Stimulated activated CD8-positive, alpha-beta memory T cell treated with anti-CD3 and anti-CD28 coated beads, Interleukin-12 subunit alpha, Interleukin-12 subunit beta, amount 100 ng/mL, for 1 hour (primary cell): Measurements from ENCODE around the gene IL11.
A peak's percentile ranks its signal among the peaks of the same experiment; 100 is the strongest.
"Not testable (repeated sequence)": the region's sequence is repeated elsewhere in the genome, so short reads cannot be mapped to it uniquely, and the experiment has no call there.

Experiments used
- DNase-seq: peaks from one replicate; pipeline ENCODE4 v3.0.0-alpha.2; 2020; ENCODE audit warnings: low read depth

IL11 gene

DNA sequence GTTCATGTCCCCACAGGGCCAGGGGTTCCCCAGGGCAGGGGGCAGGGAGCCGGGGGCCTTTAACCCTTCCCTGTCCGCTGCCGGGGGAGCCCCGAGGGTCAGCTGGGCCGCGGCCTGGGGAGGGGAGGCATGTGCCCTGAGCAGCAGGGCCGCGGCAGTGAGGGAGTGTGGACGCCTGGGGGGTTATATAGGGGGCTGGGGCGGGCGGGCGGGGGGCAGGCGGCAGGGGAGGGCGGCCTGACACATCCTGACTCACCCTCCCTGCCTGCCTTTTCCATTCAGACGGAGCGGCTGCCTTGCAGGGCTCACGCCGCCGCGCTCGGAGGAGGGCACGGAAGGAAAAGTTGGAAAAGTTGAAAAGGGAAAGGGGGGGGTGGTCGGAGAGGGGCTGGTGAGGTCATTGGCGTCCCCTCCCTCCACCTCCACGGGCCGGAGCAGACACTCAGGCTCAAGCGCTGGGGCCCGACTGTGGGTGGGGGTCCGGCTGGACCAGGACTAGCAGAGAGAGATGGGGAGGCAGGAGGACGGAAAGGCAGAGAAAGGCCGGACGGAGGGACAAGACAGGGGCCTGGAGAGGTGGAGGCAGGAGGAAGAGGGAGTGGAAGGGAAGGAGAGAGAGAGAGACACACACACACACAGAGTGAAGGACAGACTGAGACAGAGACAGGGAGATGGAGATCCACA, at the start of gene IL11:
Gene IL11, minus strand, starts transcription at position 159 of the 684 bp plus-strand sequence. Its CDS starts 153 bp downstream, at position 6.
- no peak for DNase-seq

GRCh38 chr19:55419624-55420236, 49.5 kb upstream of the IL11 start:
- DNase-seq, result no peak

GRCh38 chr19:55419103-55419502, 48.8 kb upstream of the IL11 start:
- no peak for DNase-seq

- peak; percentile 24 for DNase-seq
Measured at GRCh38 chr19:55418185-55418584, 47.9 kb upstream of the IL11 start.

DNA sequence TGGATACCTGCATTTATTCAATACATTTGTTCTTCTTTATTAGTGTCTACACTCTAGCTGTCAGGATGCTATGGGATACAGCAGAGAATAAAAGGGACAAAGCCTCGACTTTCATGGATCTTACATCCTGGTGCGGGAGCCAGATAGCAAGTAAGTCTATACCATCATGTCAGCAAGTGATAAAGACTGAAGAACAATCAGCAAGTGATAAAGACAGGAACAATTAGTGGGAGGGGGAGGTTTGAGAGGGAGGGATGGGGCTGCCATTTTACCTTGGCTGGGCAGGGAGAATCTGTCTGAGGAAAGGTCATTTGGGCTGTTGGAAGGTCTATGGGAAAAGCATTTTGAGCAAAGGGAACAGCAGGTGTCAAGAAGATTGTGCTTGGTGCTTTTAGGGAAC, 39.9 kb upstream of the IL11 start:
- no peak for DNase-seq

DNA sequence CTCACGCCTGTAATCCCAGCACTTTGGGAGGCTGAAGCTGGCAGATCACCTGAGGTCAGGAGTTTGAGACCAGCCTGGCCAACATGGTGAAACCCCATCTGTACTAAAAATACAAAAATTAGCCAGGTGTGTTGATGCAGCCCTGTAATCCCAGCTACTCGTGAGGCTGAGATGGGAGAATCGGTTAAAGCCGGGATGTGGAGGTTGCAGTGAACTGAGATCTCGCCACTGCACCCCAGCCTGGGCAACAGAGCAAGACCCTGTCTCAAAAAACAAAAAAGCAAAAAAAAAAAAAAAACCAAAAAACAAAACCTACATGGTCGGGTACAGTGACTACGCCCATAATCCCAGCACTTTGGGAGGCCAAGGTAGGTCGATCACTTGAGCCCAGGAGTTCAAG, 38.9 kb upstream of the IL11 start:
- not testable (repeated sequence) for DNase-seq

DNA sequence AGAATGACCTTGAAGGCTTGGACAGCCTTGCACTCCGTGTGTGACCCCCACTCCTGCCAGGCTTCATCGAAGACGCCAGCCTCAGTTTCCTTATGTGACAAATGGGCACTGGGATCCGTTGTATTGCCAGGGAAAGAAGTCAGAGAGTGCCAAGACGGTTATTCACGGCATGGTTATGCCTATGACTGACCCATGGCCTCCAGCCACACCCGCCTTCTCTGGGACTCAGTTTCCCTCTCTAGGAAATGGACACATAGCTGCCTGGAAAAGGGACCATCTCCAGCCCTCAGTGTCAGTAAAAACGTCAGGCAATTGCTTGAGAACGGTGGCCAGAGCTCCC, 38.2 kb upstream of the IL11 start:
- DNase-seq, result no peak

DNA sequence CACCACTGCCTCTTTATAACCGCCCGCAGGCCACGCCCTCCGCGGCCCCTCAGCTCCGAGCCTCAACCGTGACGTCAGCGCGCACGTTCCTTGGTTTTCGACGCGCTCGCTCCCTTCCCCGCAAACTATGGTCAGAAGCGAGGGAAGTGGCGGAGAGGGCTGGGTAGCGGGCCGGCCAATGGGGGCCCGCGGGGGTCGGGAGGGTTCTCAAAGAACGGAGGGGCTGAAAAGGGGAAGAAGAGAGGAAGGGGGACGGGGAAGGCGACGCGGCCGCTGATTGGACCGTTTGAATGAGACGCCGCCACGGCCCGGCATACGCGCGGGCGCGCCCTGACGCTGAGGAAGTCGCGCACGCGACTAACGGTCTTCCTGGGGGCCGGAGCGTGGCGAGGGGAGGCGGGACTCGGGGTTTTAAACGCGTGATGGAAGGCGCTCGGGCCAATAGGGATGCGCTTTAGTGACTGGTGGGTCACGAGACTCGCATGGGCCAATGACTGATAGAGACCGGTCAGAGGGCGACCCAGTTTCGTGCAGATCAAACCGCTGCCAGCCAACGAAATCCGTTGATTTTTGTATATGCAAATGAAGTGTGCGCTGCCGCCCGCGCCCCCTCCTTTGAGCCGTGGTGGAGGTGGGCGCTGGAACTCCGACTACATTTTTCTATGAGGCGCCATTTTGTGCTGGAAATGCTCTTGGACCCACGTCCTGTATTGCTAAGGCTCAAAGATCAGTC, 37.7 kb upstream of the IL11 start:
- DNase-seq, result peak; percentile 94

DNA sequence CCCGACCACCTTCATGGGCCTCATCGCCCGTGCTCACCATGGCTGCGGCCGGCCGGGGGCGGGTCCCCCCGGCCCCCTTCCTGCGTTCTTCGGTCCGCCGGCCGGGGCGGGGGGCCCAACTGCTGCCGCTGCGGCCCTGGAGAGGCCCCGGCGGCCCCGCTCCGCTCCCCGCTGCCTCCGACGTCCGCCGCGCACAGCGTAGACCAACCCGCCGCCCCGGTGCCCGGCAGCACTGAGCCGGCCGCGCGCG, 37.2 kb upstream of the IL11 start, which contains the start of gene UBE2S:
Gene UBE2S, minus strand, starts transcription at position 239 of the 250 bp plus-strand sequence. Its CDS starts 199 bp downstream, at position 40.
- DNase-seq, result not testable (repeated sequence)

DNA sequence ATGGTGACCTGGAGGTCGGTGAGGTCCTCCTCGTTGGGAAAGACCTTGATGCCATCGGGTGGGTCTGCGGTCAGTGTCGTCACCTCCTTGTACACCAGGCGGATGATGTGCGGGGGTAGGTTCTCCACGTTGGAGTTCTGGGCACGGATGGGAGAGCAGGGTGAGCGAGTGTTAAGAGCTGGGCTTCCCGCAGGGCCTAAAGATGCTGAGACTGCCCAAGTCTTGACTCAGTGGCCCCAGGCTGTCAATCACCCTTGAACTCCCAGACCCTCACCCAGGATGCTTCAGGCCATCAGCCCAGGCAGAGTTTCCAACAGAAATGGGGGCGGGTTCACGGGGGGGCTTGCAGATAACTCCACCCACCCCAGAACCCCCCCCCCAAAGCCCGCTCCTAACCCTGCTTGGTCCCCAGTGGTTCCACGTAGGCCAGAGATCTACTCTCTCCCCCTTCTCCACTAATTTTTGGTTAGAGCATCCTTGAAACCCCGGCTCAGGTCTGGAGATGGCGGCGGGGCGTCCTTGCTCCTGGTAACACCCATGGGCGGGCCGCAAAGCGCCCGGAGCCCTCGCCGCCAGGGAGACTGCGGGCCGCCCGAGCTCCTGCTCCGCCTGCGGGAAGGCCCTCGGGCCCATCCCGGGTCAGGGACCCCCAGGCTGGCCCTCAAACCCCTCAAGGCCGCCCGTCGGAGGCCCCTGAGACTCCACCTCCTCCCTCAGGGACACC, 36.7 kb upstream of the IL11 start:
- DNase-seq, result no peak

GRCh38 chr19:55406091-55406825, 36.0 kb upstream of the IL11 start:
- DNase-seq, result no peak

DNA sequence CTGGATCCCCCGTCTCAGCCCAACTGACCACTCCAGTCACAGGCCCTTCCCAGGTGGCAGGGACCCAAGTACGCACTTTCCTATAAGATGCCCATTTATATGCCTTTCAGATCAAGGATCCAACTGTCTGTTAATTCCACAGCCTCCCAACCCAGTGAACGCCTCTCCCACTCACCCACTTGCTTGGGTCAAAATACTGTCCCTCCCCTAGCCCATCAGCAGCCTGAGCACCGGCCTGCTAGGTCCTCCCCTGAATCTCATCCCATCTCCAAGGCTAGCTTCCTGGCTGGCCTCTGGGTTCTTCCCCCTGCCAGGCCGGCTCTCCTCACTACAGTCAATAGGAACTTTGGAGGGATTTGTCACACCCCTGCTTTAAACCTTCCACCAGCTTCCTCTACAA, 35.4 kb upstream of the IL11 start:
- no peak for DNase-seq

GRCh38 chr19:55402509-55402908, 32.2 kb upstream of the IL11 start:
- no peak for DNase-seq

DNA sequence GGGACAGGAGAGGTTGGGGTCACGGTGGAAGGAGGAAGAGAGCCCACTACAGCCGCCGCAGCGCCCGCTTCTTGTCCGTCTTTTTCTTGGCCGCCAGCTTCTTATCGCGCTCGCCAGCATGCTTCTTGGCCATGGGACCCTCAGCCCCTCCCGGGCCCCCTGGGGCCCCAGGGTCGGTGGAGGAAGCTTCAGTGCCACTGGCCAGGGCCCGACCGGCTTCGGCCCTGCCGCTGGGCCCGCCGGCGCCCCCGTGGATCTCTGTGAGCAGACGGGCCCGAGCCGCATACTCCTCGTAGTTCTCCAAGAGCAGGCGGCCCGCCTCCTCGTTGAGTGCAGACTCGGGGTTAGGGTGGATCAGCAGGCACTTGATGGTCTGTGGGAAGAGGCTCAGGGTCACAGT, 31.1 kb upstream of the IL11 start:
- not testable (repeated sequence) for DNase-seq

DNA sequence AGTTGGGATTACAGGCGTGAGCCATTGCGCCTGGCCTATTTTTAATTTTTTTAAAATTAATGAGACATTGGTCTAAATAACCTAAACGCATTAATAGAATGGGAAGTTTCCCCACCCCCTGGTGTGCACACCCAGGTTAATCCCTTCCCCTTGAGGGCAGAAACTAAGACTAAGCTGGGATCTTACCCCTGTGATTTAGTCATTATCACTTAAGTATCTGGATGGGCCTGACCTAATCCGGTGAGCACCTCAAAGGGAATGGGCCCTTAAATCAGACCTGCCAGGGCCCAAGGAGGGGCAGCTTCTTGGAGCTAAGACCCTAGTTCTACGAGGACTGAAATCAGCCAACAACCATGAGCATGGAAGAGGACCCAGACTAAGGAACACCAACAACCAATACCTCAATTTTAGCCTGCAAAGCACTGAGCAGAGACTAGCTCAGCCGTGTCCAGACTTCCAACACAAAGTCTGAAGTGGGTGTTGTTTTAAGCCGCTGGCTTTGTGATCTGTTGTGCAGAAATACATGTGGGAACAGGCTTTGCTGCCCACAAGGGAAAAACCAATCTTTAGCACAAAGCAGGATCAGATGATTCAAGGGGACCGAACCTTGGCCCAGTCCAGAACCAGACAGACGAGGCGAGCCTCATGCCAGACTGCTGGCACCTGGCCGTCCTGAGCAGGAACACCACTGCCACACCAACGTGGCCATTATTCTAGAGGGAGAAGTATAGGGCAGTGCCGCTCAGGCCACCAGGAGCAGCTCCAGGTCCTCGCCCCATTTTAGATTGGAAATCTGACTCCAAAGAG, 30.2 kb upstream of the IL11 start:
- no peak for DNase-seq

- no peak for DNase-seq
Measured at GRCh38 chr19:55398200-55398925, 28.1 kb upstream of the IL11 start.

DNA sequence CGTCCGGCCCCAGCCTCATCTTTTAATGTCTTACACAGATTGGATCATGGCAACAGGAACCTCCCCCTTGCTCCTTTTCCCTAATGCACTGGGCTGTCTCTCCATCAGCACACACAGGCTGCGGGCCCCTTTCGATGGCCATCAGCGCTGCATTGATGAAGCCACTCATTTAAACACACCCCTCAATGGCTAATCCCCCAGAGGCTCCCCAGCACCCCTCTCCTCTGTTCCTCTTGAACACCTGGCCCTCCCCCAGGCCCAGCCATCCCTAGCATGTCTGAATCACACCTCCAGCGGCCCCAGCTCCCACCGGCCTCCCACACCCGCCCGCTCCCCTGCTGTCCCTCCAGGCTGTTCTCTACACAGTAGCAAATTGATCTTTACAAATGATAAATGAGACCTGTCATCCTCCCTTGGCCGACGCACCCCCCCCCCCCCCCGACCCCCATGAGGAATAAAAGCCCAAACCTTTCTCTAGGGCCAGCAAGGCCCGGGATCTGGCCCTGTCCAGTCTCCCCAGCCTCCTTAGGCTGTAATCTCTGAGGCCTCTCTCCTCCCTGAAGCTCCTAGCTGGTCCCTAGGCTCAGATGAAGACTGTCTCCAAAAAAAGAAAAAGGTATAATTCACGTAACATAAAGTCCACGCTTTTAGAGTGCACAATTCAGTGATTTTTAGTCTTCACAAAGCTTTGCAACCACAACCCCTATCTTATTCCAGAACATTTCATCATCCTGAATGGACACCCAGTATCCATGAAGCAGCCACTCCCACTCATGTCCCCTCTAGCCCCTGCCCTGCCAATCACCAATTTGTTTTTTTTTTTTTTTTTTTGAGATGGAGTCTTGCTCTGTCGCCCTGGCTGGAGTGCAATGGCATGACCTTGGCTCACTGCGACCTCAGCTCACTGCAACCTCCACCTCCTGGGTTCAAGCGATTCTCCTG, 22.8 kb upstream of the IL11 start:
- no peak for DNase-seq

DNA sequence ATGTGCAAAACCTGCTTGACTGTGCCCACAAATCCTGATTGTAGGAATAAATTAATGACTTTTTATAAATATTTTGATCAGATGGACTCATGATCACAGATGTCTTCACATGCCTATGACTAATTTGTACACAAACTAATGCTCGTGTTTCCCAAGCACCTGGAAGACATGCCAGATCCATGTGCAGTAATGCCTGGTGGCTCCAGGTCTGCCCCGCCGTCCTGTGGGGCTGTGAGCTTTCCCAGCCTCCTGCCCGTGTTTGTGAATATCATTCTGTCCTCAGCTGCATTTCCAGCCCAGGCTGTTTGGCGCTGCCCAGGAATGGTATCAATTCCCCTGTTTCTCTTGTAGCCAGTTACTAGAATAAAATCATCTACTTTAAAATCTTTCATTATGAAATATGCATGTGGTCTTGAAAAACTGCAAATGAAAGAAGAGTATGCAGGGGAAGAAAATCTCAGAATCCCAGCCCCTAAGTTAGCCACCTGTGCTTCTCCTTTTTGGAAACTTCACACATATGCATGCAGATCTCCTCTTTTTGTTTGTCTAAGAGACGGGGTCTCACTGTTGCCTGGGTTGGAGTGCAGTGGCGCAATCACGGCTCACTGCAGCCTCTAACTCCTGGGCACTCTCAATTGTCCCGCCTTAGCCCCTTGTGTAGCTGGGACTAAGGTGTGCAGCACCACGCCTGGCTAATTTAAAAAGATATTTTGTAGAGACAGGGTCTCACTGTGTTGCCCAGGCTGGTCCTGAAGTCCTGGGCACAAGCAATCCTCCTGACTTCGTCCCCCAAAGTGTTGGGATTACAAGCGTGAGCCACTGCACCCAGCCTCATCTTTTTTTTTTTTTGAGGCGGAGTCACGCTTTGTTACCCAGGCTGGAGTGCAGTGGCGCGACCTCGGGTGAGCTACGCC, 21.7 kb upstream of the IL11 start:
- no peak for DNase-seq
